ENCODE data around the gene OGFR.

OGFR gene

DNA sequence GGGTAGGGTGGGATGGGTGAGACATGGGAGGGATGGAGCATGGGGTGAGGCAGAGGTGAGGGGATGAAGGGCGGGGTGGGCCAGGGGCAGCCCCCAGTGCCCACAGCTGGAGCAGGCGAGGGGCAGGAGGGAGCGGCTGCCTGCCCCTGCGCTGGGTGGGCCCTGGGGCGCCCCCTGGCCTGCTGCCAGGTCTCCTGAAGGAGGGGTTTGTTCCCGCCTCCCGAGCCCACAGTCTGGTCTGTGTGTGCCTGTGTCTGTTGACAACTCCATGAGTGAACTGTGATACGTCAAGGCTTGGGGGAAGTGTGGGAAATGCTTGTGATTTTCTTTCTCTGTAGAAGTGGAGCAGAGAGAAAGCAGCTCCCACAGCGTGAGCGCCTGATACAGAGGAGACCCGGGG lies 19.2 kb upstream of the OGFR start:
- DNase-seq: no peak

- no peak for DNase-seq
Measured at GRCh38 chr20:62786157-62786556, 18.5 kb upstream of the OGFR start.

GRCh38 chr20:62787321-62787720 lies 17.3 kb upstream of the OGFR start:
- no peak for DNase-seq

GRCh38 chr20:62787866-62788265 lies 16.8 kb upstream of the OGFR start:
- DNase-seq: no peak

GRCh38 chr20:62788607-62789006 lies 16.0 kb upstream of the OGFR start:
- no peak for DNase-seq

- no peak for DNase-seq
Measured at GRCh38 chr20:62790075-62790474, 14.6 kb upstream of the OGFR start.

DNA sequence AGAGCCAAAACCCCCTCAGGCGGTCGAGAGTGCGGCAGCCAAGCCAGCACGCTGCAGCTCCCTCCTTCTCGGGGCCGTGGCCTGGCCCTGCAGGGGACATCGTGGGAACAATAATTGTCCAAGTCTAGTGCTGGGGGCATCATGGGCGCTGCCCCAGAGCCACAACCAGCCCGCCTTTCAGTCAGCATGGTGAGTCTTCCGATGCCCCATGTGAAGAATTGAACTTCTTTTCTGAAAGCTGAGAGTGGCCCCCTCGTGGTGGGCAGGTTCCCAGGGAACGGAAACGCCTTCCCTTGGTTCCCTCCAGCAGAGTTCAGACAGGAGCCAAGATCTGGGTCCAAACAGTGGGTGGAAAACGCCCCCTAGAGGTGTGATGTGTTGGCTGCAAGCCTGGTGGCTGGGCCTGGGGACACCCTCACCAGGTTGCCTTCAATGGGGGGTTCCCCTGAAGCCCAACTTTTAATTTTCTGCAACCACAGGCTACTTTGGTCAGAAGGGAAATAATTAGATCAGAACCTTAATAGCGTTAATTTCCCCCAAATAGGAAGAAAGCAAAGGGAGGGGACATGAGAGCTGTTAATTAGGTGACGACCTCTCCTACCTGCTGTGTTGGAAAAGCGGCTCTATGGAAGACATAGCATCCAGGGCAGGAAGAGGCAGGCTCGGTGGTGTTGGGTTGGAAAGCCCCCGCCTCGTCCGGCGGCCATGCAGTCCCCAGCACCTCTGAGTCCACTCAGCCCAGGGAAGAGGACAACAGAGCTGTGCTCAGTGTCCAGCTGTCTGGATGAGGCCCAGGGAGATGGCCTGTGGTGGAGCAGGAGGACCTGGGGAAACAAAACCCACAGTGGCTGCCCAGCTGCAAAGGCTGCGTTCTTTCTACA lies 13.1 kb upstream of the OGFR start:
- DNase-seq: peak; percentile 77

GRCh38 chr20:62792182-62792939 lies 12.3 kb upstream of the OGFR start:
- DNase-seq: no peak

DNA sequence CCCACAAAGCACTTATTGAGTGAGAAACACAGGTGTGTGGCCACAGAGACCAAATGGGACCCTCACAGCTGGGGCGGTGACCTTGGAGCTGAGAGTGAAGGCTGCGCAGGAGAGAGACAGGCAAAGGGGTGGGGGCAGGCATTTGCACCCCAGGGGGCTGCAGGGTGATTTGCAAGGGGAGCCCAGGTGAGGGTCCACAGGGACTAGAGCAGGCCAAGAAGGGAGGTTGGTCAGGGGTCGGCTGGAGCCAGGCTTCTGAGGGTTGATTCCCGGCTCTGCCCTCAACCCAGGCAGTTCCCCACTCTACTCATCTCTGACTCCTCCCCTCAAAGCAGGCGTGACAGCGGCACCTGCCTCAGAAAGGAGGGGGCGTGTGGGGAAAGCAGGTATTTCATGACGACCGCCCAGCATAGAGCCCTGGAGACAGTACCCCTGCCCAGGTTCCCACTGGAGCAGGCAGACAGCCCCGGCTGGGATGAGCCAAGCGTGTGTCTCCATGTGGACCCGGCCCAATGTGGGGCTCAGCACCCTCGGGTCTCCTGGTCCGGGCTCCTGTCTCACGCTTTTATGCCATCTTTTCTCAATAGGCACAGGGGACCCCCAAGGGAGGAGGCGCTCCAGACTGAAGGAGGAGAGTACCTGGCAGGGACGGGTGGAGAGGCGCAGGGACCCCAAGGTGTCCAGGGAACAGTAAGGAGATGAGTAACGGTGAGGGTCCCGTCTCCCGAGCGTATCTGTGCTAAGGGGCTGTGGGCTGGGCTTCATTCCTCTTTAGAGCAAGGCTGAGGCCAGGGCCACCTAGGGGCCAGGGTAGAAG lies 11.5 kb upstream of the OGFR start:
- no peak for DNase-seq

- no peak for DNase-seq
Measured at GRCh38 chr20:62793757-62794006, 11.0 kb upstream of the OGFR start.

DNA sequence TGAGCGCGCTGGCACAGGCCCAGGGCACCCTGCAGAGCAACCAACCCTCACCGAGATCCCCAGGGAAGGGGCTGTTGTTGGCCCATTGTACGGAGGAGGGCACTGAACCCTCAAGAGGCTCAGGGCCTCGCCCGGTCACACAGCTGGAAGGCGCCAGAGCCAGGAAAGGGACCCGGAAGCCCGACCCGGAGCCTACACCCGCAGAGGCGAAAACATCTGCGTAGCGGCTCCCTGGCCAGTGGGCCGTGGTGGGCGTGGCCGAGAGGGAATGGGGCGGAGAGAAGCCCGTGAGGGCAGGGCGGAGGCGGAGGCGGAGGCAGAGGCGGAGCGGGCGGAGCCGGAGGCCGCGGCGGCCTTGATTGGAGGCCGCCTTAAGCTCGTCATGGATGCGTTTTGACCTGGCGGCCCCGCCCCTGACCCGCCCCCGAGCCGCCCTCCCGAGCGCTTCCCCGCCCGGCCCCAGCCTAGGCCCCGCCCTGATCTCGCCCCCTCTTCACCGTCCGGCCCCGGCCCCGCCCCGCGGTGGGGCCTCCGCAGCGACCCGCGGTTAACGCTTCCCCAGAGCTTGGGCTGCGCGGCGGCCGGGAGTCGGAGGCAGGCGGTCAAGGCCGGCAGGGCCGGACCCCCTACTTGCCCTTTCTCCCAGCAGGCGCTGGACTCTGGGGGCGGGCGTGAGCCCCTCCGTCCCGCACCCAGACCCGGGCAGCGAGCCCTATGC lies 10.5 kb upstream of the OGFR start:
- peak; percentile 94 for DNase-seq

DNA sequence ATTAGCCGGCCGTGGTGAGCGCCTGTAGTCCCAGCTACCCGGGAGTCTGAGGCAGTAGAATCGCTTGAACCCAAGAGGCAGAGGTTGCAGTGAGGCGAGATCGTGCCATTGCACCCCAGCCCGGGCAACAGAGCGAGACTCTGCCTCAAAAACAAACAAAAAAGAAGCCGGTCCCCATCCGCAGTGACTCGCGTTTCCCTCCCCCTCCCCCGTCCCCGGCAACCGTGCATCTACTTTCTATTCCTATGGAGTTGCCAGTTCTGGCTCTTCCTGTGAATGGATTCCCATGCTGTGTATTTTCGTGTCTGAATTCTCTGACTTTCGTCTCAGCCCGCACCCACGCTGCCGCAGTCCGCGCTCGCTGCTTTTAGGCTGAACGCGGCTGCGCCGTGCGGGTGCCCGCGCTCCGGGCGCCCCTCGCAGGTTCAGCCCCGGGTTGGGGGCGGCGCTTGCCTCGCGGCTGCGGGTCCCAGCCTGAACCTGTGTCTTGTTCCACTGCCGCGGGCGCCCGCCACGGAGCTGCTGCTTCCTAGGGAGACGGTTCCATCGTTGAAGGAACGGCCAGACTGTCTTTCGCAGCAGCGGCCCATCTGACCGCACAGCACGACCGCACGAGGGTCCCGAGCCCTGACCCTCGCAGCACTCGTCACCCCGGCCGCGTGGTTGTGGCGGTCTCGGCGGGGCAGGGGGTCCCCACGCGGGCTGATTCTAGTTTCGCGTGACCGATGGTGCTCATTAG lies 9.4 kb upstream of the OGFR start:
- DNase-seq: peak; percentile 74

GRCh38 chr20:62796699-62797491 lies 7.7 kb upstream of the OGFR start:
- no peak for DNase-seq

- DNase-seq: no peak
Measured at GRCh38 chr20:62797671-62798532, 6.7 kb upstream of the OGFR start.

DNA sequence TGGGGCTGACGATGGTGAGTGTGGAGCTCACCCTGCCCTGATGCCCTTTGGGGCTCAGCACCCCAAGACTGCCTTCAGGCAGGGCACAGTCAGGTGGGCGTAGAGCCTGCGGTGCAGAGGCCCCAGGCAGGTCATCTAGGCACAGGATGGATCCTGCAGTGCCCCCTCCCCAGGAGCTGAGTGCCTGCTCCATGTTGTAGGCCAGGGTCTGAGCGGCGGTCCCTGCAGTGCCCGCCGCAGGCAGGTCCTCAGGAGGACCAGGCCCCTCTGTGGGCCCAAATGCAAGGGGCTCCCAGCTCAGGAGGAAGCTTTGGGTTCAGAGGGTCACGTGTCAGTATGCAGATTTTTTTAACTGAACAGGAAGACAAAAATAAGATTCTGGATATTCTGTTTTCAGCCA lies 5.6 kb upstream of the OGFR start:
- DNase-seq: no peak

DNA sequence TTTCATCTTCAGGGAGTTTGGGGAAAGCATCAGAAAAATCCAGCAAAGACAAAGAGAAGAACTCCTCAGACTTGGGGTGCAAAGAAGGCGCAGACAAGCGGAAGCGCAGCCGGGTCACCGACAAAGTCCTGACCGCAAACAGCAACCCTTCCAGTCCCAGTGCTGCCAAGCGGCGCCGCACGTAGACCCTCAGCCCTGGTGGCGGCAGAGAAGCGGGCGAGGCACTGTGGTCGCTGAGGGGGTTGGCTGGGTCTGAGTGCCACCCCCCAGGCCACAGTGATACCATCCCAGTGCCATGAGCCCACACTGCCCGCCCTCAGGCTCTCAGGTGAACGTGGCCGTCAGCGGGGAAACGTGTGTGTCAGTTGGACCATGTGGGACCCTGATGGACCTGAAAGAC lies 5.2 kb upstream of the OGFR start:
- DNase-seq: no peak

DNA sequence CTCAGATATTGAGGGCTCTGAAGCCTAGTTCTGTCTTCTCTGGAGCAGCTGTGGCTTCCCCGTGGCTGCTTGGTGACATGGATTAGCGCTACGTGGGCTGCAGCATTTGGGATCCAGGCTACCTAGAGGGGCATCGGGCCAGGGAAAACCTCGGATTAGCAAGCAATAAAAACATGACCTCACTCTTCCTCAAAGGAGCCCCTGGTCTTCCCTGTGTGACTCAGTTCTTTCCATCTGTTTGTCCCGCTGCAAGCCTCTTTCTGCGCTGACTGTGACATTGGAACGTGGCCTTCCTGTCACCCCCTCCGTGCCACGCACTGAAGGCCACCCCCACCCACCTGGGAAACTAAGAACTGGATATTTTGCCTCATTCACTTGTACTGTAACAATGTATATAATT lies 4.8 kb upstream of the OGFR start:
- DNase-seq: no peak

- no peak for DNase-seq
Measured at GRCh38 chr20:62800314-62801259, 4.0 kb upstream of the OGFR start.
